NCI-H2196 treated with DMSO at 0.1 percent for 48 hours (cell line): ENCODE measurements around the gene ATG10.
"Not testable (repeated sequence)": the region's sequence is repeated elsewhere in the genome, so short reads cannot be mapped to it uniquely, and the experiment has no call there.

ENCODE experiments used
- DNase-seq: peaks from one replicate; lab custom pipeline; 2025; ENCODE audit not compliant: unreplicated experiment; lab: John Stamatoyannopoulos, UW

Gene ATG10

GRCh38 chr5:82050955-82051354 is 79.1 kb downstream of the ATG10 start:
- DNase-seq: no peak

- no peak for DNase-seq
These were observed 82.3 kb downstream of the ATG10 start for GRCh38 chr5:82054004-82054710.

GRCh38 chr5:82057051-82057450 is 85.2 kb downstream of the ATG10 start:
- DNase-seq: no peak

GRCh38 chr5:82058710-82059109 is 86.9 kb downstream of the ATG10 start:
- DNase-seq: no peak

- DNase-seq: no peak
These were observed 95.0 kb downstream of the ATG10 start for GRCh38 chr5:82066791-82067190.

GRCh38 chr5:82068042-82068441 is 96.2 kb downstream of the ATG10 start:
- not testable (repeated sequence) for DNase-seq

GRCh38 chr5:82068723-82069122 is 96.9 kb downstream of the ATG10 start:
- no peak for DNase-seq

GRCh38 chr5:82072138-82072537 is 100.3 kb downstream of the ATG10 start:
- DNase-seq: no peak

- DNase-seq: no peak
These were observed 101.4 kb downstream of the ATG10 start for GRCh38 chr5:82073179-82073578.

- no peak for DNase-seq
These were observed 103.1 kb downstream of the ATG10 start for GRCh38 chr5:82074950-82075349.

GRCh38 chr5:82077496-82077895 is 105.7 kb downstream of the ATG10 start:
- DNase-seq: no peak

GRCh38 chr5:82091617-82092016 is 119.8 kb downstream of the ATG10 start:
- DNase-seq: no peak

GRCh38 chr5:82095536-82095935 is 123.7 kb downstream of the ATG10 start:
- DNase-seq: no peak

- no peak for DNase-seq
These were observed 124.4 kb downstream of the ATG10 start for GRCh38 chr5:82096249-82096648.

- DNase-seq: no peak
These were observed 128.7 kb downstream of the ATG10 start for GRCh38 chr5:82100303-82101077.

GRCh38 chr5:82104872-82105271 is 133.0 kb downstream of the ATG10 start:
- DNase-seq: no peak

- no peak for DNase-seq
These were observed 133.6 kb downstream of the ATG10 start for GRCh38 chr5:82105457-82105856.

GRCh38 chr5:82106207-82106606 is 134.4 kb downstream of the ATG10 start:
- no peak for DNase-seq

GRCh38 chr5:82106756-82107155 is 134.9 kb downstream of the ATG10 start:
- DNase-seq: no peak

GRCh38 chr5:82107267-82107666 is 135.4 kb downstream of the ATG10 start:
- no peak for DNase-seq

- DNase-seq: no peak
These were observed 137.2 kb downstream of the ATG10 start for GRCh38 chr5:82109013-82109412.

- not testable (repeated sequence) for DNase-seq
These were observed 138.1 kb downstream of the ATG10 start for GRCh38 chr5:82109915-82110314.
